MCF 10A (cell line): ENCODE measurements around the gene SHTN1. TPM values are rescaled to one million over a fixed set of nuclear protein-coding genes. Genes with fewer than 3 reads are reported as not detected.
A peak's percentile ranks its signal among the peaks of the same experiment; 100 is the strongest.

Source experiments
- BruUV-seq: library from RNA; stranded (reverse); fragments of 400-500 nt; replicated peaks from 2 replicates; lab custom pipeline; 2021; lab: Mats Ljungman, UMichigan
- CTCF ChIA-PET: fragments of 300-600 bp; sonication (Branson Sonifier 250); formaldehyde crosslinking; extraction: SDS; loops from one replicate; lab custom pipeline; 2021; ENCODE audit warnings: antibody characterized with exemption, inconsistent platforms; lab: Yijun Ruan, JAX
- POLR2A ChIA-PET: fragments of 300-600, 350-650 bp; sonication (Branson Sonifier 250); formaldehyde crosslinking; extraction: SDS; loops from one replicate; lab custom pipeline; 2020; ENCODE audit warnings: antibody characterized with exemption, inconsistent platforms; lab: Yijun Ruan, JAX
- DNase-seq: peaks from one replicate; pipeline ENCODE4 v3.0.0-alpha.2; 2018; ENCODE audit not compliant: unreplicated experiment
- H3K27ac Mint-ChIP-seq: one replicate; pipeline ENCODE4 v1.8.0; 2022; ENCODE audit warnings: mild to moderate bottlenecking, low read depth, mixed read lengths; ENCODE audit not compliant: unreplicated experiment
- H3K27me3 Mint-ChIP-seq: one replicate; pipeline ENCODE4 v1.8.0; 2022; ENCODE audit warnings: mixed read lengths; ENCODE audit not compliant: insufficient read depth, unreplicated experiment
- H3K36me3 Mint-ChIP-seq: one replicate; pipeline ENCODE4 v1.8.0; 2022; ENCODE audit warnings: mild to moderate bottlenecking, moderate library complexity, mixed read lengths; ENCODE audit not compliant: insufficient read depth, unreplicated experiment
- H3K4me1 Mint-ChIP-seq: one replicate; pipeline ENCODE4 v1.8.0; 2022; ENCODE audit warnings: mixed read lengths; ENCODE audit not compliant: insufficient read depth, unreplicated experiment
- H3K4me3 Mint-ChIP-seq: one replicate; pipeline ENCODE4 v1.8.0; 2022; ENCODE audit warnings: mild to moderate bottlenecking, moderate library complexity, mixed read lengths; ENCODE audit not compliant: unreplicated experiment
- H3K9me3 Mint-ChIP-seq: one replicate; pipeline ENCODE4 v1.8.0; 2022; ENCODE audit warnings: mixed read lengths; ENCODE audit not compliant: unreplicated experiment
- CTCF ChIP-seq: fragments of 200-600 bp; IDR thresholded peaks from one replicate; pipeline ENCODE4 v1.8.0; 2022; ENCODE audit warnings: antibody characterized with exemption, mild to moderate bottlenecking; ENCODE audit not compliant: unreplicated experiment
- intact Hi-C: fragments of 100-400 bp; cut with micrococcal nuclease; formaldehyde crosslinking; loops from 2 replicates; pipeline ENCODE4 v1.14.1; 2022
- total RNA-seq: library from RNA; stranded (reverse); gene quantifications from 2 replicates; pipeline ENCODE4 v1.2.3, GENCODE V29; 2022

SHTN1 gene
- total RNA-seq, 1 experiment from 2014 or later = 39.2 TPM

GRCh38 chr10:117004227-117005025 is 561 bp downstream of the SHTN1 start:
- peak overlapping the region; percentile 89 for H3K27ac Mint-ChIP-seq
- peak; percentile 79 for DNase-seq
- TSS peak; percentile 31 for BruUV-seq
- H3K4me3 Mint-ChIP-seq = peak overlapping the region; percentile 82
- TF ChIP-seq CTCF = no peak
- POLR2A ChIA-PET = interaction anchor here (0.8 to 1.8 kb wide), 7 partner anchors 11 to 262 kb away, joined by 3 to 10 read pairs (median 3); partner anchors contain the start of gene HSPA12A
- intact Hi-C loops = loop anchor here (1.0 to 5.0 kb wide), 5 partner anchors 30 to 163 kb away; partner anchors contain the start of gene ENO4
- no peaks in the 10 kb centered on the region for H3K27me3 Mint-ChIP-seq
- peaks cover 7% of the 10 kb centered on the region for H3K36me3 Mint-ChIP-seq
- H3K9me3 Mint-ChIP-seq = peaks cover 9% of the 10 kb centered on the region
- H3K4me1 Mint-ChIP-seq = peaks cover 17% of the 10 kb centered on the region
- CTCF ChIA-PET = interaction anchor here (0.6 to 1.4 kb wide), 6 partner anchors 15 to 596 kb away, joined by 3 to 7 read pairs (median 4); no protein-coding TSS in a partner anchor

- no TSS peak for BruUV-seq
- Mint-ChIP-seq H3K27ac (peak overlapping the region; percentile 89), H3K36me3 (peaks cover 7% of the 10 kb centered on the region), H3K4me3 (peak overlapping the region; percentile 82), H3K9me3 (peaks cover 7% of the 10 kb centered on the region), H3K4me1 (peaks cover 17% of the 10 kb centered on the region), H3K27me3 (no peaks in the 10 kb centered on the region)
- no peak for TF ChIP-seq CTCF
- POLR2A ChIA-PET = interaction anchor here (1.2 kb wide), 1 partner anchor 21 kb away, joined by 3 read pairs; no protein-coding TSS in a partner anchor
- peak; percentile 29 for DNase-seq
- intact Hi-C loops = loop anchor here (5.0 kb wide), 1 partner anchor 164 kb away; no protein-coding TSS in a partner anchor
- CTCF ChIA-PET = interaction anchor here (1.0 kb wide), 1 partner anchor 164 kb away, joined by 3 read pairs; no protein-coding TSS in a partner anchor
These were observed 1.7 kb downstream of the SHTN1 start for GRCh38 chr10:117003336-117003735.

GRCh38 chr10:117002206-117002605 is 2.8 kb downstream of the SHTN1 start:
- Mint-ChIP-seq H3K27ac (no peak overlapping the region), H3K36me3 (peaks cover 7% of the 10 kb centered on the region), H3K4me1 (peaks cover 17% of the 10 kb centered on the region), H3K4me3 (no peak overlapping the region), H3K9me3 (no peaks in the 10 kb centered on the region), H3K27me3 (no peaks in the 10 kb centered on the region)
- no peak for DNase-seq
- ChIA-PET CTCF (no interaction called here), POLR2A (no interaction called here)
- intact Hi-C loops = loop anchor here (5.0 kb wide), 1 partner anchor 165 kb away; no protein-coding TSS in a partner anchor
- no TSS peak for BruUV-seq
- TF ChIP-seq CTCF = no peak

GRCh38 chr10:117001144-117001543 is 3.8 kb downstream of the SHTN1 start:
- H3K36me3 Mint-ChIP-seq = peaks cover 7% of the 10 kb centered on the region
- H3K27ac Mint-ChIP-seq = peak overlapping the region; percentile 5
- peak; percentile 27 for DNase-seq
- no TSS peak for BruUV-seq
- intact Hi-C loops = loop anchor here (5.0 kb wide), 1 partner anchor 166 kb away; no protein-coding TSS in a partner anchor
- no peak for TF ChIP-seq CTCF
- peaks cover 17% of the 10 kb centered on the region for H3K4me1 Mint-ChIP-seq
- CTCF ChIA-PET = interaction anchor here (0.5 to 1.0 kb wide), 2 partner anchors 125 to 167 kb away, joined by 3 read pairs; no protein-coding TSS in a partner anchor
- POLR2A ChIA-PET = no interaction called here
- no peak overlapping the region for H3K4me3 Mint-ChIP-seq
- no peaks in the 10 kb centered on the region for H3K9me3 Mint-ChIP-seq
- no peaks in the 10 kb centered on the region for H3K27me3 Mint-ChIP-seq
